HG03565 (cell line): ENCODE data around the gene PTPRR.

ENCODE experiments used
- ATAC-seq: cut with Tn5 transposase; IDR thresholded peaks from one replicate; pipeline ENCODE4 v1.9.1; 2021; ENCODE audit warnings: mild to moderate bottlenecking, moderate library complexity; ENCODE audit not compliant: unreplicated experiment

Gene PTPRR

DNA sequence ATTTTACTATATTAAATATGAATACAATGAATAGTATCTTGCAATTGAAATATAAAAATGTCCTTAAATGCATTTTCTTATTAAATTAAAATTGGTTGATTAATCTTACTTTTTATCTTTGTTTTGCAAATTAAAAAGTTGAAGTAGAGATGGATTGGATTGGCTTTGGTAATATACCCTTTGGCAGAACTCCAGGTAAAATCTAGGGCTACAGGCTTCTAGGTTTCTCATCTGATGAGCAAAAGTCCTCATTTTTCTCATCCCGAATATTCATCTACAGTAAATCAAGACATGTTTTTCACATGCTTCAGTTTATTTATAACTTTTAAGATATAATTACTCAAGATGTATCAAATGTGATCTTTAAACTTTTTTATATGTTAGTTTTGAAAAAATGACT, 2.2 kb downstream of the PTPRR start:
- no peak for ATAC-seq

- no peak for ATAC-seq
Observed at GRCh38 chr12:70910666-70911065, 9.9 kb downstream of the PTPRR start.

DNA sequence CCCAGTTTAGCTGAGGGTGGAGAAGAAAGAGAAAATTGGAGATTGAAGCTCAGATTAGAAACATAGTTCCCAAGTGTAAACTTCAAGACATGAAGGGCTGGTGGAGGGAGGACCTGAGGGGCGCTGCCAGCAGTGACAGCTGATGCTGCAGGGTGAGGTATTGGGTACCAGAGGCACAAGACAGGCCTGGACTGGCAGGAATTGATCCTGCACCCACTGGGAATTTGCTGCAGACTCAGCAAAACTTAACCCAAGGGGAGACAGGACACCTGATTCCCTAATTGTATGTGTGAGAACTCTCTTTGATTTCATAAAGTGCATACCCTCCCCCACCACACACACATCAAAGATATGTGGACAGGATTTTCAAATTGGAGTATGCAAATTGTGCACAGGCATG, 11.6 kb downstream of the PTPRR start:
- no peak for ATAC-seq

GRCh38 chr12:70907412-70907811, 13.1 kb downstream of the PTPRR start:
- ATAC-seq: no peak

GRCh38 chr12:70895956-70896355, 24.6 kb downstream of the PTPRR start:
- ATAC-seq: no peak

- no peak for ATAC-seq
Observed at GRCh38 chr12:70892593-70892992, 27.9 kb downstream of the PTPRR start.

DNA sequence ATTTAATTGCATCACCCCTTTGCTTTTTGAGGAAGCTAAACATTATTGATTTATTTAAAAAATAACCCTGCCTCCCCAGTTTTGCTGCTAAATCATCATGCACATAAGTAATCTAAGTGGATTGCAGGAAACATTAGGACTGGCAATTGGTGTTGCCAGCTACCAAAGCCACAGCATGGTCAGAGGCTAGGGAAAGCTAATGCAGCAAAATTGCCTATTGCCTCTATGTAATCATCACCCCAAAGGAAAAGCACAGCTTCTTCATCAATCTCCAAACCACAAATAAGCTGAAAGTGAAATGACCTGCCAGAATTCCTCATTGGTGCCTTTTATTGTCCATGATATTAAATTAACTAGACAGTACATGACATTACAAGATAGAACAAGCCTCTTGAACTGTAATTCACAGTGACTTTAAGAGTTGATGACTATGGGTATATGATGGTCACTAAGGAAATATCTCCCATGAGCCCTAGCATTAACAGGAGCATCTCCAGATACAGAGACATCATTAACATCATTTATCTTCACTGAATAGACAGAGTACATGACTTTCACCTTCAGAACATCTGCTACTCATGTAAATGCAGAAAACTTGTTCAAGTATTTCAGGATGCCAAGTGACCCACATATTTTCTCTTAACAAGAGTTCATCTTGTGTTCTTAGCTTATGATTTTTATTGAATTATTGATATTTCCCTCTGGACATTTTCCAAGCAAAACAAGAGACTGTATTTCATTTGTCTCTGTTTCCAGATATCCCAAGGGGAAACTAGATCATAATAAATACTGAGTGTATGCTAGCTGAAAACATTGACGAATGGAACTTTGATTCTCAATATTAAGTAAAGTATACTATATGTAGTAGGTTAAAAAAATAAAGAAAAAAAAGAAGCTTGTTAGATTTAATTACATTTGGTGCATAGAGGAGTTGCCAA, 29.4 kb downstream of the PTPRR start:
- ATAC-seq: no peak

- no peak for ATAC-seq
Observed at GRCh38 chr12:70885956-70886355, 34.6 kb downstream of the PTPRR start.

- ATAC-seq: no peak
Observed at GRCh38 chr12:70883855-70884254, 36.7 kb downstream of the PTPRR start.

GRCh38 chr12:70880744-70881143, 39.8 kb downstream of the PTPRR start:
- ATAC-seq: no peak

DNA sequence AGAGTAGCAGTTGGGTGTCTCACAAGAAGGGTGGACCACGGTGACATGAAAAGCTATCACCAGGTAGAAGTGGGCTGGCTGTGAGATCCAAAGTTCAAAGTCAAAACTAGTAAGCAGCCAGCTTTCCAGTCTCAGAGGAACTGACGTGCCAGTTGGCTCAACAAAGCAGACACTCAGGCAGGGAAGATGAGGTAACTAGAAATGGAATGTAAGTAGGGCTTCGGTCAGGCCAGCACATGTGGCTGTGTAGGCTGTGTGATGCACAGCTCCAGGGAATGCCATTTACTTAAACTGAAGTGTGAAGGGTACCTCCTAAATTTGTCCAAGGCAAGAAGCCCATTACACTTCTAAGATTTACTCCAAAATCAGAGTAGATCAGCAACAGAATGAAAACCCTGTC, 43.6 kb downstream of the PTPRR start:
- no peak for ATAC-seq

DNA sequence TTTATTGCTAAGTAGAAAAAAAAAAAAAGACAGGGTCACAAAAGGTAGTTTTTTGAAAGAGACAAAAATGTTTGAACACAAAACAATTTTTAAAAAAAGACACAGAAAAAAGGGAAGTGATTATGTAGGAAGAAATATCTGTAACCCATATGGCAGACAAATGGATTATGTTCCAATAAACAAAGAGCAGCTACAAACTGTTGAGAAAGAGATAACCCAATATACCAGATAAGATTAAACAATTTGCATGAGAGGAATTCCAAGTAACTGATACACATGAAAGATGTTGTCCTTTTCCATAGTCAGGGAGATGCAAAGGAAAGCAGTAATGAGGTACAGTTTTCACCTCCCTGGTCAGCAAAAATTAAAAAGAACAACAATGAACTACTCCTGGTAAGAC, 44.9 kb downstream of the PTPRR start:
- ATAC-seq: no peak

GRCh38 chr12:70854881-70855568, 65.5 kb downstream of the PTPRR start:
- ATAC-seq: no peak

DNA sequence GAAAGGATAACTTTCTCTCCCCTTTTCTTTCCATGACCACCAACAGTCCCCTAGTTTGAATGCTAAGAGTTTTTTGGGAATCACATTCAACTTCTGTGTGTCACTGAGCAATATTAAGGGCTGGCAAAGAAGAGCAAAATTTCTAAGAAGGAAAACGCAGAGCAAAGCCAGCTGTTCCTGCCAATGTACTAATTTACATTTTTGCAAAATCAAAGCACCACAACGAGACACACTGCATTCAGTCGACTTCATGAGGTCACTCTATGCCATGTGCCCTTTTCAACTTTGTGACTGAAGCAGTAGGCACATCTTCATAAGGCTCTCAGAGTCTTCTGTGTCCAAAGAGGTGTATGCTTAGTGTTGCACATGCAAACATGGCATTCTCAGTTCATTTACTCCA, 66.4 kb downstream of the PTPRR start:
- ATAC-seq: no peak

GRCh38 chr12:70853326-70853725, 67.2 kb downstream of the PTPRR start:
- no peak for ATAC-seq

- no peak for ATAC-seq
Observed at GRCh38 chr12:70852416-70853150, 68.0 kb downstream of the PTPRR start.

- ATAC-seq: no peak
Observed at GRCh38 chr12:70849265-70849960, 71.1 kb downstream of the PTPRR start.

- ATAC-seq: no peak
Observed at GRCh38 chr12:70847871-70848270, 72.7 kb downstream of the PTPRR start.

DNA sequence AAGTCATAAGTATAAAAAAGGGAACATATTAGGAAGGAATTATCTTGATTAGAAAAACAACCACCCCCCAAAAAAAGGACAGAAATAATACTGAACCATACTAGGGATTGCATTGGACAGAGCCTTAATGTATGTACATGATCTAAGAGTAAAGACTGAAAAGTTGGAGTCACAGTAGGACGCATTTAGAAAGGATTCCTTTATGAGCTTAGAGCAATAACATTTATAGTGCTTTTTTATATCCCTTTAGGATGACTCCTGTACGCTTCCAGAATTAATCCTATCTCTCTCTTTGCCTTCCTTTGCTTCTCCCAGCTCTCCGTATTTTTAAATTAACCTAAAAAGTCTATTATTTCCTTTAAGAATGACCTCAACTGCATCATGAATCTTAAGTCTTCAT, 75.3 kb downstream of the PTPRR start:
- no peak for ATAC-seq

- no peak for ATAC-seq
Observed at GRCh38 chr12:70843363-70843762, 77.2 kb downstream of the PTPRR start.

DNA sequence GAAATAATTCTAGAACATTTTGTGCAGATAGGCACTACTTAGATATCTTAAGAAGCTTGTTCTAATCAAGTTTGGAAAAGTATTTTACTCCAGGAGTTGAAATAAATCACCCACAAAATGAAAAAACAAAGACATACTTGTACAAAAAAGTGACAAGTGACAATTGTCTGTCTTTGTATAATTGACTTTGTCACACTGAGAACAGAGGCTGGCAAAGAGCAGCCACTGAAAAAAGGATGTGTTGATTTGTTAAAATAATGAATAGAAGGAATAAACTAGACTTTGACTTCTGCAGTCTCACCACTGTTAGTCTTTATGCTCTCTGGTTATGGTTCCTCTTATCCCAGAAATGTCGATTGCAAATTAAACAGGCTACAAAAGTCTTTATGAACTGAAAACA, 77.6 kb downstream of the PTPRR start:
- ATAC-seq: no peak
